HEK293T (cell line): ENCODE results near the gene CEACAM21.

Experiments
- CTCF ChIA-PET: fragments of 350-600 bp; formaldehyde crosslinking; extraction: SDS; loops from one replicate; lab custom pipeline; 2021; ENCODE audit warnings: antibody characterized with exemption, inconsistent platforms; lab: Yijun Ruan, JAX
- POLR2A ChIA-PET: fragments of 350-600 bp; formaldehyde crosslinking; extraction: SDS; loops from one replicate; lab custom pipeline; 2020; ENCODE audit warnings: antibody characterized with exemption, inconsistent platforms; lab: Yijun Ruan, JAX
- DNase-seq: peaks from one replicate; pipeline ENCODE4 v3.0.0; 2012; ENCODE audit warnings: mixed read lengths; ENCODE audit errors: extremely low spot score
- ARNT ChIP-seq: fragments of 450-650 bp; IDR thresholded peaks from 2 replicates; pipeline ENCODE4 v1.6.1; 2017; ENCODE audit warnings: mild to moderate bottlenecking
- BHLHE40 ChIP-seq: fragments of 450-650 bp; IDR thresholded peaks from 2 replicates; pipeline ENCODE4 v1.6.1; 2016; ENCODE audit warnings: mild to moderate bottlenecking, moderate library complexity, borderline replicate concordance
- CTBP1 ChIP-seq: fragments of 450-650 bp; IDR thresholded peaks from 2 replicates; pipeline ENCODE4 v1.6.1; 2016; ENCODE audit warnings: borderline replicate concordance
- ELF4 ChIP-seq: fragments of 450-650 bp; IDR thresholded peaks from 2 replicates; pipeline ENCODE4 v1.6.1; 2017; ENCODE audit warnings: antibody characterized with exemption
- FOXA1 ChIP-seq: fragments of 450-650 bp; IDR thresholded peaks from 2 replicates; pipeline ENCODE4 v1.6.1; 2016; ENCODE audit warnings: mild to moderate bottlenecking
- FOXK2 ChIP-seq: fragments of 450-650 bp; IDR thresholded peaks from 2 replicates; pipeline ENCODE4 v1.6.1; 2016; ENCODE audit warnings: mild to moderate bottlenecking
- FOXM1 ChIP-seq: fragments of 450-650 bp; IDR thresholded peaks from 2 replicates; pipeline ENCODE4 v1.6.1; 2017; ENCODE audit warnings: mild to moderate bottlenecking, borderline replicate concordance
- HDGF ChIP-seq: fragments of 450-650 bp; IDR thresholded peaks from 2 replicates; pipeline ENCODE4 v1.6.1; 2017; ENCODE audit warnings: antibody characterized with exemption, borderline replicate concordance
- L3MBTL2 ChIP-seq: fragments of 450-650 bp; conservative IDR thresholded peaks from 2 replicates; pipeline ENCODE4 v1.6.1; 2016; ENCODE audit warnings: mild to moderate bottlenecking
- LEF1 ChIP-seq: fragments of 450-650 bp; IDR thresholded peaks from 2 replicates; pipeline ENCODE4 v1.6.1; 2017; ENCODE audit warnings: mild to moderate bottlenecking, borderline replicate concordance
- NFRKB ChIP-seq: fragments of 450-650 bp; IDR thresholded peaks from 2 replicates; pipeline ENCODE4 v1.6.1; 2016; ENCODE audit warnings: mild to moderate bottlenecking, moderate library complexity
- PKNOX1 ChIP-seq: fragments of 450-650 bp; IDR thresholded peaks from 2 replicates; pipeline ENCODE4 v1.6.1; 2016
- SP1 ChIP-seq: fragments of 450-650 bp; IDR thresholded peaks from 2 replicates; pipeline ENCODE4 v1.6.1; 2017
- SUZ12 ChIP-seq: fragments of 450-650 bp; IDR thresholded peaks from 2 replicates; pipeline ENCODE4 v1.6.1; 2016; ENCODE audit warnings: mild to moderate bottlenecking
- TARDBP ChIP-seq: fragments of 450-650 bp; IDR thresholded peaks from 2 replicates; pipeline ENCODE4 v1.6.1; 2016
- ZNF384 ChIP-seq: fragments of 450-650 bp; IDR thresholded peaks from 2 replicates; pipeline ENCODE4 v1.6.1; 2016

CEACAM21 gene

GRCh38 chr19:41595890-41596280 lies 19.9 kb downstream of the CEACAM21 start:
- CTCF ChIA-PET, result interaction anchor here (0.5 kb wide), 1 partner anchor 310 kb away, joined by 6 read pairs; no protein-coding TSS in a partner anchor
- TF ChIP-seq SP1 (no peak), FOXM1 (no peak), ZNF384 (no peak), BHLHE40 (no peak), FOXK2 (no peak), LEF1 (no peak), HDGF (no peak)
- POLR2A ChIA-PET, result no interaction called here
- DNase-seq, result no peak

GRCh38 chr19:41597600-41598041 lies 21.7 kb downstream of the CEACAM21 start:
- peak; percentile 78 for DNase-seq
- no peak for TF ChIP-seq ARNT
- no peak for TF ChIP-seq NFRKB
- POLR2A ChIA-PET, result no interaction called here
- CTCF ChIA-PET, result no interaction called here

- no peak for TF ChIP-seq BHLHE40
- ChIA-PET POLR2A (no interaction called here), CTCF (interaction anchor here (0.9 kb wide), 1 partner anchor 29 kb away, joined by 4 read pairs; no protein-coding TSS in a partner anchor)
- DNase-seq, result no peak
Measured at GRCh38 chr19:41599175-41599966, 23.4 kb downstream of the CEACAM21 start.

GRCh38 chr19:41601771-41602170 lies 25.8 kb downstream of the CEACAM21 start:
- CTCF ChIA-PET, result no interaction called here
- TF ChIP-seq BHLHE40, result no peak
- POLR2A ChIA-PET, result no interaction called here
- DNase-seq, result no peak

GRCh38 chr19:41604831-41605230 lies 28.9 kb downstream of the CEACAM21 start:
- CTCF ChIA-PET, result interaction anchor here (0.6 kb wide), 1 partner anchor 1660 kb away, joined by 3 read pairs; no protein-coding TSS in a partner anchor
- no peak for TF ChIP-seq L3MBTL2
- no peak for TF ChIP-seq SUZ12
- TF ChIP-seq ZNF384, result no peak
- no peak for TF ChIP-seq CTBP1
- no peak for TF ChIP-seq FOXM1
- no peak for TF ChIP-seq HDGF
- no peak for TF ChIP-seq FOXA1
- no peak for TF ChIP-seq ELF4
- POLR2A ChIA-PET, result no interaction called here
- DNase-seq, result no peak

GRCh38 chr19:41606215-41606837 lies 30.4 kb downstream of the CEACAM21 start:
- no peak for DNase-seq
- CTCF ChIA-PET, result interaction anchor here (0.6 kb wide), 1 partner anchor 981 kb away, joined by 3 read pairs; no protein-coding TSS in a partner anchor
- POLR2A ChIA-PET, result no interaction called here
- no peak for TF ChIP-seq BHLHE40
- TF ChIP-seq ZNF384, result no peak
- no peak for TF ChIP-seq ARNT
- TF ChIP-seq FOXM1, result no peak
- no peak for TF ChIP-seq FOXA1
- TF ChIP-seq SP1, result no peak
- no peak for TF ChIP-seq PKNOX1
- no peak for TF ChIP-seq LEF1
- no peak for TF ChIP-seq HDGF
- no peak for TF ChIP-seq L3MBTL2
- TF ChIP-seq TARDBP, result no peak
- TF ChIP-seq SUZ12, result no peak
- TF ChIP-seq FOXK2, result no peak
- no peak for TF ChIP-seq NFRKB
- no peak for TF ChIP-seq ELF4
- TF ChIP-seq CTBP1, result no peak

- TF ChIP-seq HDGF, result no peak
- no peak for TF ChIP-seq NFRKB
- TF ChIP-seq SP1, result no peak
- TF ChIP-seq ARNT, result no peak
- TF ChIP-seq PKNOX1, result no peak
- TF ChIP-seq ELF4, result no peak
- no peak for TF ChIP-seq TARDBP
- no peak for TF ChIP-seq FOXK2
- POLR2A ChIA-PET, result no interaction called here
- DNase-seq, result no peak
Measured at GRCh38 chr19:41607668-41608067, 31.7 kb downstream of the CEACAM21 start.

More at GRCh38 chr19:41607668-41608067, 31.7 kb downstream of the CEACAM21 start:
- CTCF ChIA-PET, result no interaction called here
